NCI-H187 treated with DMSO at 0.1 percent for 48 hours (cell line): ENCODE data around the gene GSS.

ENCODE experiments used
- DNase-seq: peaks from one replicate; lab custom pipeline; 2025; lab: John Stamatoyannopoulos, UW

GSS gene

DNA sequence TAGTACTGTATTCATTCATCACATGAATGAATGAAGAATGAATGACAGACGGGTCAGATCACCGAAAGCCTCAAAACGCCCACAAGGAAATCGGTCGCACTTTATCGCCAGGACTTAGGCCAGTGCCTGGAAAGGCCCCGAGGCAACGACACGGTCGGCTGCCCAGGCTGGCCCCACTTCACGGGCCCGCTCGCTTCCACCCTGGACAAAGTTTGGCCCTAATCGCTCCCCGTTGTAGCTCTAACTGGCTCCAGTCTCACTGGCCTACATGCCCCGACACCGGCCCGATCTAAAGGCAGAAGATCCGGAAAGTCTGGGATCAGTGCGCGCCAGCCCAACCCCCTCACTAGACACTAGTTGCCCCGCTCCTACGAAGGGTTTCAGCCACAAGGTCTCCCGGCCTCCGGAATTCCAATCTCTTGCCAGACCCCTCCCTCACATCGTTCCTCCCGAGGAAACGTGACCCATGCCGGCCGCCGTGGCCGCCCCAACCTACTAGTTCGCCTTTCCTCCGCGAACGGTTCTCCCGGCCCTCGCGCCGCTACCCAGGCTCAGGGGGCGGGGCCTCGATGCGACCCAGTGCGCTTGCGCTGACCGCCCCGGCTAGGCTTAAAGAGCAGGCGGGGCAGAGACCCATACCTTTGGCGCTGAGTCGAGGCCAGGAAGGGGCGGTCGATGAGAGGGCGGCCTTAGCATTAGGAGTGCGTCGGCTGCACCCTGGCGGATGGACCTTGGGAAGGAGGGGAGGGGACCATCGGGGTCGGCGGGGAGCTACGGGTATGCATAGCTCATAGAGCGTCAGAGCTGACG, at the start of gene GSS, which contains the start of gene MYH7B:
TSS of gene GSS (minus strand) at position 576 of the 810 bp plus-strand sequence. CDS start 3,954 bp downstream, outside the sequence.
TSS of gene MYH7B (plus strand) at position 638 of the 810 bp plus-strand sequence. CDS start 22,138 bp downstream, outside the sequence.
- peak; percentile 75 for DNase-seq

DNA sequence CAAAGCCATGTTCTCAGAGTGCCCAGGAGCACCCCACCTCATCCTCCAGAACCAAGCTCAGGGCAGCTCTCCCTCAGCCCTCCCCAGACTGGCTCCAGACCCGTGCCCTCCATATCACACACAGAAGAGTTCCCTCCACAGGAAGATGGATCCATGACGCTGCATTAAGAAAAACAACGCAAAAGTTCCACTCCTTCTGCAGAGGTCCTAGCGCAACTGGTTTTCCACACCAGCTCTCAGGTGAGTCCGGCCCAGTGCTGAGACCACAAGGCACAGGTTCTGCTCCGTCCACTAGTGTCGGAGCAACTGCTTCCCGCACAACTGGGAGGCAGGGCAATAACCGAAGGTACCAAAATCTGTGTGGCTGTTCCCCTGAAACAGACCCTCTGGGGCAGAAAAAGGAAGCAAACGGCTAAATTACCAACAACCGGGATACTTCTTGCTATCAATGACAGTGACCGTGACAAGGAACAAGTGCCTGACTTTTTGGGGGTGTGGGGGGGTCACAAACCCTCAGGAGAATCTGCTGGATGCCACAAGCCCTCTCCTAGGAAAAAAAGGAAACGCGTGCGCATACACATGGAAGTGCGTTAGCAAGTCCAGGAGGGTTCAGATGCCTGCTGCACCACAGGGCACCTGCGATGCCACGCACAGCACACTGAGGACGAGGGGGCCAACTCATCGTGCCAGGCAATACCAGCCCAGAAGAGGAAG, 49.3 kb upstream of the GSS start:
- no peak for DNase-seq

DNA sequence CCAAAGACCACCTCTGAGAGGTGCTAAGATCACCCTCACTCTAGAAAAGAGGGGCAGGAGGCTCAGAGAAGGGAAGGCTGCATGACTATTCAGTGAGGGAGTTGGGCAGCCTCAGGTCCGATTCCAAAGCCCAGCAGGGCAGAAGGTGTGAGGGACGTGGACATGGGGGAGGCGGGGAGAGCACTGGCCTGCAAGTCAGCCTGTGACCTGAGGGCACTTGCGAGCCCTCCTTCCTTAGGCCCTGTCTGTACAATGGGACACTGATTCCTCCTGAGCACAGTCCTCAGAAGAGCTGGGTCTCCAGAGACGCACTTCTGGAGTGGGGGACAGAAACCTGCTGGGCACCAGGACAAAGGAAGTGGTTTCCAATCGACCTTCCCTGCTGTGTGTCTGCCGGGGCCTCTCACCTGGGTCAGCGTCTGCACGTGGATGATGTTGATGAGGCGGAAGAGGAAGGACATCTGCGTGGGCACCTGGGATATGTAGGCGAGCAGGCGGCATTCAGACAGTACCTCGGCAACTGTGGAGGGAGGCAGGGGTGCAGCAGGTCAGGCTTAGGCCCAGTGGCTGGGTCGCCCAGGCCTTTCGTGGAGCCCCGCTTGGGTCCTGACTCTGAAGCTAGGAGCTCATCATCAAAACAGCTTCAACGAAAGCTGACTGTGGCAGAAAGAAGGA, 48.6 kb upstream of the GSS start:
- no peak for DNase-seq

DNA sequence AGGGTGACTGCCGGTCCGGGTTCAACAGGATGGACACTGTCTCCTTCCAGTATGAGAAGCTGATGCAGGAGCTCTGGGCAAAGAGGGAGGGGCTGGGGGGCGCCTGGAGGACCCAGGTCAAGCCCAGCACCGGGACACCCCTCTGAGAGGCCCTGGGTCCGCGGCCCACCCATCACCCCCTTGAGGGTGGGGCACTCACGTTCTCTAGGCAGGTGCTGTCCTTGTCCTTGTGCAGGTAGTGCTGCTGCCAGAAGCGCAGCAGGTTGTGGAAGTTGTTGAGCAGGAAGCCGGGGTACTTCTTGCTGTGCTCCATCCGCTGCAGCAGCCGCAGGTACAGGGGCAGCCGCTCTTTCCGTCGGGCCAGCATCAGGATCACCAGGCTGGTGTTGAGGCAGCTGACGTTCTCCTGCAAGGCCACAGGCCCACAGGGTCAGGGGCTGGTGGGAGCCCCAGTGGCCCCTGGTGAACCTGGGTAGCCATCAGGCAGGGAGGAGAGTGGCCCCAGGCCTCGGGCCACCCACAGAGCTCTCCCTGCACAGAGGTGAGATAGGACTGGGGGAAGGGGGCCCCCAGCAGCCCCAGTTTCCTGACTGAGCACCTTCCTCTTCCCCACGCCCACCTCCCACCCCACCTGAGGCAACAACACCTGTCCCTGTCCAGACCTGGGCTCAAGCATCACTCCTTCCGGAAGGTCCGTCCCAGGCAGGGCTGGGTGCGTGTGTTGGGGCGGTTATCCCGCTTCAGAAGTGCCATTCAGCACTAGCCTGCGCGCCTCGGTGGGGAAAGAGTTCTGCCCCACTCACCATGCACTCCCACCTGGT, 47.8 kb upstream of the GSS start:
- DNase-seq = no peak

DNA sequence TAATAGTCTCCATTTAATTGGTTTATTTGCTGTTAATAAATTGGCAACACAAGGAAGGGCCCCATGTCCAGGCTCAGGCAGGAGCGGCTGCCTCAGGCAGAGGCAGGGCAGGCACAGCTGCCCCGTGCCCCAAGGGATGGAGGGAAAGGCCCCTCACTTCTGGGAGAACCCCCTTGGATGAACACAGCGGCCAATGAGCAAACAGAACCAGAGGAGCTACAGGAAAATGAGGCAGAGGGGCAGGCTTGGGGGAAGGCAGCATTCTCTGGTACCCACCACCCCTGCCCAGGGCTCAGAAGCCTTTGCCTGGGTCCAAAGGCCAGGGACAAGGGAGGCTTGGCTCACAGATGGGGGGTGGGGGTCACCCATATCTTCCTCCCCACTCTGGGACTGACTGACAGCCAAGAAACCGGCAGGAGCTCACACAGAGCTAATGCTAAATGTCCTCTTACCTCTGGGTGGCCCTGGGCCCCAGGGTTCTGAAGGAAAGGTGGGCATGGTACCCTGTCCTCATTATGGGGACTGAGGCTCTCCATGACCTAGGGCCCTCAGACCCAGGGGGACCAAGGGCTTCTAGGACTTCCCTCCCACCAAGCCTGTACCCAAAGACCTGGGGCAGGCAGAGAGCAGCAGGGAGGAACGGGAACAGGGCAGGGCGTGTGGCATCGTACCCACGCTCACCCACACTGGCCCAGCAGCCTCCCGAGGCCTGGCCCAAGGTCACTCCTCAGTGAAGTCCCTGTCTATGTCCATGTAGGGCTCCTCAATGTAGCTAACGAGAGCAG, 47.0 kb upstream of the GSS start:
- no peak for DNase-seq

DNA sequence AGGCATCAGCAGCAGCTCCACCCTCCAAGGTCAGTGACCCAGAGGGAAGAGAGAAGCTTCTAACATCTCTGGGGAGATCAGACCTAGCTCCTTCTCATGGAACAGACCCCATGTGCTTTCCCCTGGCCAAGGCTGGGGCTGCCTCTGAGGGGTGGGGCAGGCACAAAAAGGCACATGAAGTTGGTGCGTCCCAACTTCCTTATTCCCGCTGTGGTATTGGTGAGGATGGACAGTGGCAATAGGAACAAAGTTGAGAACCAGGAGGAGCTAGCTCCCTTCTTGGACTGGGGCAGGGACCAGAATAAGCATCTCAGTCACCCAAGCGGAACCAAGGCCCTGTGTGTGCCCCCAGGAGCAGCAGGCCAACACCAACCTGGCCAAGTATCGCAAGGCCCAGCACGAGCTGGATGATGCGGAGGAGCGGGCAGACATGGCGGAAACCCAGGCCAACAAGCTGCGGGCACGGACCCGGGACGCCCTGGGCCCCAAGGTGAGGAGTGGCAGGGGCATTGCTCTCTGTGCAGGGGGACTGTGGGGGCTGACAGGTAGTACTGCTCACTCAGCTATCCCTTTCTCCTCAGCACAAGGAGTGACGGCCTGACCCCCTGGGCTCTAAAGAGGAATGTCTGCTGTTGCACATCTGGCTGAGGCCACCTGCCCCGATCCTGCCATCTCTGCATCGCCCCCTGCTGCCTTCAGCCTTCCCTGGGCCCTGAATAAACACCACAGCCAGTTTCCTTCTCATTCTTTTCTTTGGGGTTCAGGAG, 46.2 kb upstream of the GSS start:
- DNase-seq = no peak

DNA sequence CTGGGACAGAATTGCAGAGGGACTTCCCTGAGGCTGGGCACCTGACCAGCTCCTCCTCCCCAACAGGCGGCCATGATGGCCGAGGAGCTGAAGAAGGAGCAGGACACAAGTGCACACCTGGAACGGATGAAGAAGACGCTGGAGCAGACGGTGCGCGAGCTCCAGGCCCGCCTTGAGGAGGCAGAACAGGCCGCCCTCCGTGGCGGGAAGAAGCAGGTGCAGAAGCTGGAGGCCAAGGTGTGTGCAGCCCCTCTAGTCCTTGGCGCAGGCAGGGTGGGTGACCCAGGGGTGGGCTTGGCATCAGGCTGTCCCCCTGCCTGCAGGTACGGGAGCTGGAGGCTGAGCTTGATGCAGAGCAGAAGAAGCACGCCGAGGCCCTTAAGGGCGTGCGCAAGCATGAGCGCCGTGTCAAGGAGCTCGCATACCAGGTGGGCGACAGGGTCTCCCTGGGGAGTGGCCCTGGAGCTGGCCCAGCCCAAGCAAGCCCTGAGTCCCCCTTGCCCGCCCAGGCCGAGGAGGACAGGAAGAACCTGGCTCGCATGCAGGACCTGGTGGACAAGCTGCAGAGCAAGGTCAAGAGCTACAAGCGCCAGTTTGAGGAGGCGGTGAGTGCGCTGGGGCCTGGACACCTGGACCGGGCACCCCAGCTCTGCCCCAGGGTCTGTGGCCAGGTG, 45.5 kb upstream of the GSS start:
- no peak for DNase-seq

DNA sequence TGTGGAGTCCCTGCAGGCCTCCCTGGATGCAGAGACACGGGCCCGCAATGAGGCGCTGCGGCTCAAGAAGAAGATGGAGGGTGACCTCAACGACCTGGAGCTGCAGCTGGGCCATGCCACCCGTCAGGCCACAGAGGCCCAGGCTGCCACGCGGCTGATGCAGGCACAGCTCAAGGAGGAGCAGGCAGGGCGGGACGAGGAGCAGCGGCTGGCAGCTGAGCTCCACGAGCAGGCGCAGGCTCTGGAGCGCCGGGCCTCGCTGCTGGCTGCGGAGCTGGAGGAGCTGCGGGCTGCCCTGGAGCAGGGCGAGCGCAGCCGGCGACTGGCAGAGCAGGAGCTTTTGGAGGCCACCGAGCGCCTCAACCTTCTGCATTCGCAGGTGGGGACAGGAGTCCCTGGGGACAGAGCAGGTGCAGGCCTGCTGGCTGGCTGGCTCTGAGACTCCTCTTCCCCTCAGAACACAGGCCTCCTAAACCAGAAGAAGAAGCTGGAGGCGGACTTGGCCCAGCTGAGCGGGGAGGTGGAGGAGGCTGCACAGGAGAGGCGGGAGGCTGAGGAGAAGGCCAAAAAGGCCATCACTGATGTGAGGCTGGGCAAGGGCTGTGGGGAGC, 44.8 kb upstream of the GSS start:
- DNase-seq = no peak

DNA sequence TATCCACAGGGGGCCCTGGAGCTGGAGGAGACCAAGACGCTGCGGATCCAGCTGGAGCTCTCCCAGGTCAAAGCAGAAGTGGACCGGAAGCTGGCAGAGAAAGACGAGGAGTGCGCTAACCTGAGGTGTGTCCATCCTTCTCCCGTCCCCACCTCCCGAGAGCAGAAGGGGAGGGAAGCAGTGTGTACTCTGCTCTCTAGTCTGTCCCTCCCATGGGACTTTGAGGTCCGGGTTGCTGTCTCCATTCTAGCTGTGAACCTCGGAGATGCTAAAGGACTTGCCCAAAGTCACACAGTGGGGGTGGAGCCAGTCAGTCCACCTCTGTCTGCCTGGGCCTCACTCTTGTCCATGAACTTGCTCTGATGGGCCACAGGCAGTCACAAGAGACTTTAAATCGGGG, 44.2 kb upstream of the GSS start:
- no peak for DNase-seq

DNA sequence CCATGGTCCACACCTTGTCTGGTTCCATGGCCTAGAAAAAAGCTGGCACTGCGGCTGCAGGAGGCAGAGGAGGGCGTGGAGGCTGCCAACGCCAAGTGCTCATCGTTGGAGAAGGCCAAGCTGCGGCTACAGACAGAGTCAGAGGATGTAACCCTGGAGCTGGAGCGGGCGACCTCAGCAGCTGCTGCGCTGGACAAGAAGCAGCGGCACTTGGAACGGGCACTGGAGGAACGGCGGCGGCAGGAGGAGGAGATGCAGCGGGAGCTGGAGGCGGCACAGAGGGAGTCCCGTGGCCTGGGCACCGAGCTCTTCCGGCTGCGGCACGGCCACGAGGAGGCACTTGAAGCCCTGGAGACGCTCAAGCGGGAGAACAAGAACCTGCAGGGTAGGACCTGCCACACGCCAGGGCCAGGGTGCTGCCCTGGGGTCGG, 43.4 kb upstream of the GSS start:
- DNase-seq = no peak

DNA sequence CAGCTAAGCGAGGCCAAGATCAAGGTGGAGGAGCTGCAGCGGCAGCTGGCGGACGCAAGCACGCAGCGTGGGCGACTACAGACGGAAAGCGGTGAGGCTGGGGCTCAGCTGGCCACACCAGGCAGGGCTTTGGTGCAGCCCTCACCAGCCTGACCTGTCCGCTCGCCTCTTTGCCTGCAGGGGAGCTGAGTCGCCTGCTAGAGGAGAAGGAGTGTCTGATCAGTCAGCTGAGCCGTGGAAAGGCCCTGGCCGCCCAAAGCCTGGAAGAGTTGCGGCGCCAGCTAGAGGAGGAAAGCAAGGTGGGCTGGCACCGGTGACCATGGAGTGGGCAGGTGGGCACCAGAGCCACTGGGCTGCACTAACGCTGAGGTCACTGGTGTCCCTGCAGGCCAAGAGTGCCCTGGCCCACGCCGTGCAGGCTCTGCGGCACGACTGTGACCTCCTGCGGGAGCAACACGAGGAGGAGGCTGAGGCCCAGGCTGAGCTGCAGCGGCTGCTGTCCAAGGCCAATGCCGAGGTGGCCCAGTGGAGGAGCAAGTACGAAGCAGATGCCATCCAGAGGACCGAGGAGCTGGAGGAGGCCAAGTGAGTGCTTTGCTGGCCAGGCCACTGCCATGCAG, 42.8 kb upstream of the GSS start:
- no peak for DNase-seq

DNA sequence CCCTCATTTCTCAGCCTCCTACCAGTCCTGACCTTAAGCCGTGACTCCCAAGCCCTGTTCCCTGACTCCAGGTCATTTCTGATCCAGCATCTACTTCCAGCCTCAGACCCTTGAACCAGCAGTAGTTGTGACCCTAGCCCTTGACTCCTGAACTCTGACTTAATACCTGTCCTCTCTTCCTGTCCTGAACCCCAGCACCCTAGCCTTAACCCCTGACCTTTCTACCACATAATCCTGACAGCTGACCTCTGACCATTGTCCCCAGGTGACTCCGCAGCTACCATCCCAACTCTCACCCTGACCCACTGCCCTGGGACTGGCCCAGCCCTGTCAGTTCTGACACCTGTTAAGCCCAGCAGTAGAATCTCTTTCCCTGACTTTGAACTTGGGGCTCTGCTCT, 42.2 kb upstream of the GSS start:
- no peak for DNase-seq

DNA sequence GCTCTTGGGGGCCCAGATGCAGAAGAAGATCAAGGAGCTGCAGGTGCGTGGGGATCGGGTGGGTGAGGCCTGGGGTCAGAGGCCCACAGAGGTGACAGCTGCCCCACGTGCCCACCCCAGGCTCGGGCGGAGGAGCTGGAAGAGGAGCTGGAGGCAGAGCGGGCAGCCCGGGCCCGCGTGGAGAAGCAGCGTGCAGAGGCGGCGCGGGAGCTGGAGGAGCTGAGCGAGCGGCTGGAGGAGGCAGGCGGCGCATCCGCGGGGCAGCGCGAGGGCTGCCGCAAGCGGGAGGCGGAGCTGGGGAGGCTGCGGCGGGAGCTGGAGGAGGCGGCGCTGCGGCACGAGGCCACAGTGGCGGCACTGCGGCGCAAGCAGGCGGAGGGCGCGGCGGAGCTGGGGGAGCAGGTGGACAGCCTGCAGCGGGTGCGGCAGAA, 41.5 kb upstream of the GSS start:
- no peak for DNase-seq

DNA sequence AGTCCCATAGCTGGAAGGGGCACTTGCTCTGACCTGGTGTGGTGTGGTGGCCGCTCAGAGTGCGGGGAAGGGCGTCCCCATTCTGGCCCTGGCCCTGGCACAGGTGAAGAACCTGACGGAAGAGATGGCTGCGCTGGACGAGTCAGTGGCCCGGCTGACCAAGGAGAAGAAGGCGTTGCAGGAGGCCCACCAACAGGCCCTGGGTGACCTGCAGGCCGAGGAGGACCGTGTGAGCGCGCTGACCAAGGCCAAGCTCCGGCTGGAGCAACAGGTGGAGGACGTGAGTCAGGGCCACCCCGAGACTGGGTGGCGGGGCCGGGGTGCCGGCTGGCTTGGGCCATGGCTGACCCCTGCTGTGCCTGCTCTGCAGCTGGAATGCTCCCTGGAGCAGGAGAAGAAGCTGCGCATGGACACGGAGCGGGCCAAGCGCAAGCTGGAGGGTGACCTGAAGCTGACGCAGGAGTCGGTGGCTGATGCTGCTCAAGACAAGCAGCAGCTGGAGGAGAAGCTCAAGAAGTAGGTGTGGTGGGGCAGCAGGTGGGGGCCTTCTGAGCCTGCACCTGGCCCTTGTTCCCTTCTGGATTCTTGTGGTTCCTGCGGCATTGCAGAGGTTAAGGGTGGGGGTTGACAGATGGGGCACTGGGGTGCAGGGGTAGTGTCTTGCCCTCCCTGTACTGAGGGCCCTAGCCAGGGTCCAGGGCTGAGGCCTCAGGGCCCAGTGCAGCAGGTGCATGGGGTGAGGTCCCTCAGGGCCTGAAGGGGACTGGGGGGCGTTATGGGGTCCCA, 40.8 kb upstream of the GSS start:
- no peak for DNase-seq

DNA sequence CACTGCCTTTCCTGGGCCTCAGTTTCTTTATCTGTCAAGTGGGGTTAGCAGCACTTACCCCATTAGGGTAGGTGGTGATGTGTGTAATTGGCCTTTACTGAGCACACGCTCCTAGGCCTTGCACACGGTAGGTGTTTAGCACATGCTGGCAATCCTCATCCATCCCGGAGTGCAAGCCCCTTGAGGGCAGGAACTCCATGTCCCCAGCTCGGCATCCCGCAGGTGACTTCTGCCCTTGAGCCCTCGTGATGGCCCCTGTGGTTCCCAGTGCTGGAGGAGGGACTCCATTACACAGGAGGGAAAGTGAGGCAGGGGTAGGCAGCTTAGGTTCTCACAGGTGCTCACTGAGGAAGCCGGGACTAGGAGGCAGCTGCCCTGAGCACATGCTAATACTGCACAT, 40.1 kb upstream of the GSS start:
- DNase-seq = no peak

DNA sequence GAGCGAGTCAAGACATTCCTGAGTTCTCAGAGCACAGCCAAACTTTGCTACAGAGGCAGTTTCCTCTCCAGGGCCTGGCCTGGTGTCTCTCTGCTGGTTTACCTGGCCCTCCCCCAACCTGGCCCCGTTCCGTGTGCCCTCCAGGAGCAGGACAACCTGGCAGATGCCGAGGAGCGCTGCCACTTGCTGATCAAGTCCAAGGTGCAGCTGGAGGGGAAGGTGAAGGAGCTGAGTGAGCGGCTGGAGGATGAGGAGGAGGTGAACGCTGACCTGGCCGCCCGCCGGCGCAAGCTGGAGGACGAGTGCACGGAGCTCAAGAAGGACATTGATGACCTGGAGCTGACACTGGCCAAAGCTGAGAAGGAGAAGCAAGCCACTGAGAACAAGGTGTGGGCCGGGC, 39.6 kb upstream of the GSS start:
- no peak for DNase-seq

DNA sequence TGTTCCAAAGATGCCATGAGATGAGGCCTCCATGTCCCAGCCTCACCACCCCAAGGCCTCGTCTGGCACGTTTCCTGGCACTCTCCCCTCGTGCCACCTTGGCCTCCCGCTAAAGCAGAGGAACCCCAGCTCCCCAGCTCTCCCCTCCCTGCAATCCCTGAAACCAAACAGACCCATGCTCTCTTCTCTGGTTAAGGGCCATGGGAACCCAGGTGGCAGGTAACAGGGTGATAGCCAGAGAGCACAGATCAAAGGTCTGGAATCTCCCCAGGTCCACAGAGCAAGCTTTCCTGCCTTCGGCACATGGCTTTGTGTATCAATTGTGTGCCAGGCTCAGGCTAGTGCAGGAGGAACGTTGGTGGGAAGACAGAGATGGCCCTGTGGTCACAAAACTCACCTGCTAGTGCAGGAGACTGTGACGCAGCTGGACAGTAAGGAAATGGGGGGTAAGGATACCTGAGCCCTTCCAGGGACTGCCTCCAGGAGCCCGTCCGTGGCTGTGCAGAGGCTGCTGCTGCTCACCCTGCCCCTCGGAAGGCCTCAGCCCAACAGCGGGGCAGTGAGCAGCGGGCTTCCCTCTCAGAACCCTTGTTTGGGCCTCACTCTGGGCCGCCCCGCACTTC, 39.0 kb upstream of the GSS start:
- DNase-seq = no peak
